ACC112 (cell line): Measurements from ENCODE around the gene RXFP2.

Experiments used
- H2AFZ ChIP-seq: fragments of 200-600 bp; sonication (generic); one replicate; pipeline ENCODE4 v1.6.0; 2017; ENCODE audit warnings: antibody characterized with exemption, low read length; ENCODE audit not compliant: unreplicated experiment
- H3K27ac ChIP-seq: fragments of 200-600 bp; sonication (generic); 2 replicates; pipeline ENCODE4 v1.5.1; 2014; ENCODE audit warnings: low read depth, mild to moderate bottlenecking, antibody characterized with exemption, low read length, moderate library complexity
- H3K27me3 ChIP-seq: fragments of 200-600 bp; sonication (generic); 2 replicates; pipeline ENCODE4 v1.6.1; 2014; ENCODE audit warnings: mild to moderate bottlenecking, antibody characterized with exemption, low read length, moderate library complexity, mixed read lengths; ENCODE audit not compliant: insufficient read depth
- H3K36me3 ChIP-seq: fragments of 200-600 bp; sonication (generic); 2 replicates; pipeline ENCODE4 v1.6.1; 2016; ENCODE audit warnings: mild to moderate bottlenecking, antibody characterized with exemption, low read length, moderate library complexity, mixed read lengths; ENCODE audit not compliant: insufficient read depth
- H3K4me1 ChIP-seq: fragments of 200-600 bp; sonication (generic); one replicate; pipeline ENCODE4 v1.6.1; 2016; ENCODE audit warnings: low read length, mixed read lengths; ENCODE audit not compliant: insufficient read depth, unreplicated experiment, control insufficient read depth
- H3K4me3 ChIP-seq: fragments of 200-600 bp; sonication (generic); 2 replicates; pipeline ENCODE4 v1.5.1; 2014; ENCODE audit warnings: mild to moderate bottlenecking, low read depth, low read length
- H3K79me2 ChIP-seq: fragments of 200-600 bp; sonication (generic); one replicate; pipeline ENCODE4 v1.6.0; 2016; ENCODE audit warnings: low read length; ENCODE audit not compliant: control insufficient read depth, unreplicated experiment, insufficient read depth

The RXFP2 gene

DNA sequence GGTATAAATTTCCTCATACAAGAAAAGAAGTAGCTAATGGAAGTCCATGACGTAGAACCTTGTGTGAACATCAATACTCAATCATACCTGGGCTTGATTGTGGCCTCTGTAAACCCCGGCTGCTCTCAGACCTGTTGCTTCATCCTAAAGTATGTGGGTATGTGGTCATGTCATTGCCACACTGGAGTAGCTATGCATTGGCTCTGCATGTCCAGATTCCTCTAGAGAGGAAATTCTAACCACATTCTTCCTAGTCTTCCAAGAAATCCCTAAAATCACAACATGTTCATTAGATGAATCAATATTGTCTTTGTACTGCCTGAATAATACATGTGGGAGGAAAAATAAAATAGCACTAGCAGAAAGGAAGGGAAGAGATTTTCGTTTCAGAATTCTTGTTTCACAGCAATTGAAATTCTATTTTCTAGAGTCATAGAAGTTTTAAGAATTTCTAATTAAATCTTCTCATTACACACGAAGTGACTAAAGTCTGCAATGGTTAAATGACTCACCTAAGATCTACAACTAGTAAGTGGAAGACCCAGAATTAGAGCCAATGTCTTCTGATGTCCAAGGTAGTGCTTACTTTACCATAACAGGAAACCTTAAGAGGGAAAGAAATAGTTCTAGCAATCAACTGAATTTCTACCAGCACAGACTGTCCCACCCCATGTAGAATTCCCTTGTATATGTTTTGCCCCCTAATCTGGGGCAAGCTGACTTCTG lies 28.0 kb downstream of the RXFP2 start:
- peak overlapping the region; percentile 21 for H3K4me3 ChIP-seq
- H3K27me3 ChIP-seq = no peaks in the 10 kb centered on the region
- peak overlapping the region; percentile 10 for H2AFZ ChIP-seq
- H3K27ac ChIP-seq = peak overlapping the region; percentile 98
- H3K79me2 ChIP-seq = no peaks in the 10 kb centered on the region
- H3K36me3 ChIP-seq = no peaks in the 10 kb centered on the region
- peaks cover 51% of the 10 kb centered on the region for H3K4me1 ChIP-seq

DNA sequence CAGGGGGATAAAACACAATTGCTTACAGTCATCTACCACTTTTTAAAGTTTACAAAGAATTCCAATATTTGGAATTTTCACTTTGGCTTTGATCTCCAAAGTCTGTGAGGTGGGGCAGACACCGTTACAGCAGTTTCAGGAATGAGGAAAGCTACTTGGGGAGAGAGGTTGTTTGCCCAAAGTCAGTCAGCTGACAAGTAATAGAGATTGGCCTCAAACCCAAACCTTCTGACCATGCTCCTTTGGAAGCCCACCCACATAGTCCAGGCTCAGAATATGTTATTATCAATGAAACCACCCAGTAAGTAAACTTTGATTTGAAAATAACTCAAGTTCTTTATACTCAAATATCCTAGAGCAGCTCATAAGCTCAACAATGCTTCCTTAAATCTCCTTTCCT lies 29.0 kb downstream of the RXFP2 start:
- Histone ChIP-seq H3K4me1 (peaks cover 60% of the 10 kb centered on the region), H3K27ac (peak overlapping the region; percentile 98), H2AFZ (no peak overlapping the region), H3K4me3 (no peak overlapping the region), H3K79me2 (no peaks in the 10 kb centered on the region), H3K36me3 (no peaks in the 10 kb centered on the region), H3K27me3 (no peaks in the 10 kb centered on the region)

DNA sequence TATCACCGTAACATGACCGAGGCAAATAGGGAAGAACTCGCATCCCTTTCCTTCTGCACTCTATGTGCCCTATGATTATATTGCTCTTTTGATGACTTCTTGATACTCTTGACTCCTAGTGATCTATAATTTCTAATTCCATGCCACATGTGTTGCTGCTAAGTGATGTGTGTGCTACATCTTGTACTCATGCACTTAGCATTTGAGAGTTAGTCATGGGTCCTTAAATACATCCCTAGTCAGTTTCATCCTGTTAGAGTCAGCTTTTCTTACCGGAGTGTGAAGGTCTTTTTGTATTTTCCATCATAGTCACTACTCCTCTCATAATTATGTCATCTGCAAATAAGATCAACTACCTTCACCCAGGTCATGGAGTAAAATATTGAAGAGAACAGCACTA lies 30.2 kb downstream of the RXFP2 start:
- Histone ChIP-seq H3K36me3 (no peaks in the 10 kb centered on the region), H2AFZ (no peak overlapping the region), H3K27ac (no peak overlapping the region), H3K4me3 (no peak overlapping the region), H3K79me2 (no peaks in the 10 kb centered on the region), H3K27me3 (no peaks in the 10 kb centered on the region), H3K4me1 (peaks cover 64% of the 10 kb centered on the region)

DNA sequence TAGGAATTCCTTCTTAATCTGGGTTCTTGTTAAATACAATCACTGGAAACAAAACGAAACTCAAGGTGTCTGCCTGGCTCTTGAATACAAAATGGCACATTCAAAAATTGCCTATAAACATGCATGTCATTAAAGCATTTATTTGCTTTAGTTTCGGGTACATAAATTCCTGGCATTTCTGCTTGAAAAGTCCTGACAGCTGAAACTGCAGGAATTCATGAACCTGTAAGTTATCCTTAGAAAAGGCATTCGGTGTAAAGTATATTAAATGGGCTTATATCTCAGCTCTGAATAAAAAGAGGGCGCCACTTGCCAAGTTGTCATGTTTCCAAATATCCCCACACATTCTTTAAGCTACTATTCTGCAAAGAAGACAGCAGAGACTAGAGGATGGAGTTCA lies 32.9 kb downstream of the RXFP2 start:
- H3K79me2 ChIP-seq = no peaks in the 10 kb centered on the region
- H3K27ac ChIP-seq = peak overlapping the region; percentile 96; the same call in 1 of the 2 replicates
- H3K4me3 ChIP-seq = no peak overlapping the region
- no peaks in the 10 kb centered on the region for H3K27me3 ChIP-seq
- H2AFZ ChIP-seq = peak overlapping the region; percentile 31
- H3K4me1 ChIP-seq = peaks cover 48% of the 10 kb centered on the region
- no peaks in the 10 kb centered on the region for H3K36me3 ChIP-seq

DNA sequence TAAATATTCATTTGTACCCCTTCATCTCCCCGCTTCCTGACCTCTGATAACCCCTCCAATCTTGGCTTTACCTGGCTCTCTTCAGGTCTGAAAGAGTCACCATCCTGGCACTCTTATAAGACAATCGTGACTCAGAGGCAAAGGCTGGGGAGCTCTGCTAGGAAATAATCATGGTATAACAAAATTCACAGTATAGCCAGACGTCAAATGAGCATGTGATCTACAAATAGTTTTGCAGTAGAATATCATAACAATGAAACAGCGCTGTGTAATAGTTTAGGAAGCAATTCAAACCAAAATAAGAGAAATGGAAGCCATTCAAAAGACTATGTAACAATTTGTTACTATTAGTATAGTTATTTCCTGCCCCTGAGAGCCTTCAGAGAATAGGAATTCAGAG lies 34.2 kb downstream of the RXFP2 start:
- Histone ChIP-seq H2AFZ (peak overlapping the region; percentile 34), H3K36me3 (no peaks in the 10 kb centered on the region), H3K79me2 (no peaks in the 10 kb centered on the region), H3K27ac (peak overlapping the region; percentile 96), H3K4me3 (peak overlapping the region; percentile 63), H3K27me3 (no peaks in the 10 kb centered on the region), H3K4me1 (peaks cover 35% of the 10 kb centered on the region)

DNA sequence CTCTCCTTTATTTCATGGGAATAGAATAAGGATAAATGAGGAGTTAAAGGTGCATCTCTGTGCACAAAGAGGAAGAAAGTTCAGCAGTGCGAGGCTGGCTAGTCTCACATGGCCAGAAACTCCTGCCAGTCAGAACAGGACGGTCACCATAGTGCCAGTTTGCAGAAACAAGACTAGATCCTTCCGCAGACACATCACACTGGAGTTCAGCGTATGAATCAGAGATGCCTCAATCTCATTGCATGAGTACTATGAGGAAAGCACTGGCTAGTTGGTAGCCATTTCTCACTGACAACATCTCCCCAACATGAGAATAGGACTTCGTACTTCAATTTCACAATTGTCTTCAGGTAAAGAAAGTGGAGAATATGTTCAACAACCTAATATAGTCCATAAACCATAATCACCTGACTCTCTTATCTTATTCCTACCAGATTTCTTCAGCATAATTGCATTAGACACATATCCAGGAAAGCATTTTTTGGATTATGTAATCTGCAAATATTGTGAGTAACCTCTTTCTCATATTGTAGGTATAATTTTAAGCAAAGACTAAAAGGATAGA lies 34.9 kb downstream of the RXFP2 start:
- H3K27ac ChIP-seq = peak overlapping the region; percentile 96
- H3K79me2 ChIP-seq = no peaks in the 10 kb centered on the region
- H3K4me3 ChIP-seq = peak overlapping the region; percentile 63
- H3K36me3 ChIP-seq = no peaks in the 10 kb centered on the region
- H3K27me3 ChIP-seq = no peaks in the 10 kb centered on the region
- H2AFZ ChIP-seq = peak overlapping the region; percentile 34
- H3K4me1 ChIP-seq = peaks cover 32% of the 10 kb centered on the region

DNA sequence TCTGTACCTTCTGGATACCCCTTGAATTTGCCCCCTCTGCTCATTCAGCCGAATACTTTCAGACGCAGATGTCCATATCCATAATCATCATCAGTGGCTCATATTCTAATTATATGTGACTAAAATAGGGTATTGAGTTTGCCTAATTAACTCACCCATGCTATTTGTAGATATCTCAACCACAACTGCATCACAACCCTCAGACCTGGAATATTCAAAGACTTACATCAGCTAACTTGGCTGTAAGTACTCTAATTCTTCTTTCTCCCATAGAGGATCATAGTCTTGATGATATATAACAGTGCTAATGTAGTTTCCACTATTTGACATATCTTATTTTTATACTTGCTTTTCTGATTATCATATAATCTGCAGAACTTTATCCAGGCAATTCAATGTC lies 35.8 kb downstream of the RXFP2 start:
- H2AFZ ChIP-seq = no peak overlapping the region
- no peaks in the 10 kb centered on the region for H3K27me3 ChIP-seq
- H3K36me3 ChIP-seq = no peaks in the 10 kb centered on the region
- H3K27ac ChIP-seq = peak overlapping the region; percentile 96
- peaks cover 32% of the 10 kb centered on the region for H3K4me1 ChIP-seq
- H3K4me3 ChIP-seq = no peak overlapping the region
- H3K79me2 ChIP-seq = no peaks in the 10 kb centered on the region

DNA sequence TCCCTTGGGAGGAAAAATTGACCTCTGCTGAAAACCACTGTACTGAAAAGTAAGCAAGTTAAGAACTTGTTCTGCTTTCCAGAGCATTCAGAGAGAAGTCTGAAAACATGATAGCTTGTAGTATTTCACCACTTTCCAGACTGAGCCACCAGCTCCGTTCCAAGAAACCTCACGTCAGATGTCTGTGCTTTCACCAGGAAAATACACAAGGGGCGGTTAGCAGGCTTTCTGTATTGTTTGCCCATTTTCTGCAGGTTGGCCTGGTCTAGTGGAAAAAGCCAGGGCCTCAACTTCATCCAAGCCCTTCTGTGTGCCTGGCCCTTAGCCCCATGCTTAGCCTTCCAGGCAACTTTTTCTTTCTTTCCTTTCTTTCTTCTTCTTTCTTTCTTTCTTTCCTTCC lies 36.4 kb downstream of the RXFP2 start:
- Histone ChIP-seq H3K4me3 (no peak overlapping the region), H2AFZ (no peak overlapping the region), H3K79me2 (no peaks in the 10 kb centered on the region), H3K36me3 (no peaks in the 10 kb centered on the region), H3K4me1 (peaks cover 32% of the 10 kb centered on the region), H3K27me3 (no peaks in the 10 kb centered on the region), H3K27ac (no peak overlapping the region)

DNA sequence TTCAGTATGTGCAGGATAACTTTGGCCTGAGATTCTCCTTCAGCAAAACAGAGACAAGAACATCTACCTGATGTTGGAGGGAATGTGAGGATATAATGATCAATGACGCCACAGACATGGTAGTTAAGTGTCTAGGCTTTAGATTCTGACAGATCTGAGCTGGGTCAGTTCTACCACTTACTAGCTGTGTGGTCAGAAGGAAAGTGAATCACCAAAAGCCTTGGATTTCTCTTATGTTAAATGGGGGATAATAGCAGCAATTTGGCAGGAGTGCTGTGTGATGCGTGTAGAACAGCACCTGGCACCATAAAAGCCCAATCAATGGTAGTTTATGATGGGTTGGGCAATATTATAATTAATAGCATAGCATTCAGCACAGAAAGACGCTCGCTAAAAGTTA lies 41.7 kb downstream of the RXFP2 start:
- Histone ChIP-seq H3K4me1 (peaks cover under 1% of the 10 kb centered on the region), H3K79me2 (no peaks in the 10 kb centered on the region), H3K4me3 (no peak overlapping the region), H2AFZ (no peak overlapping the region), H3K36me3 (no peaks in the 10 kb centered on the region), H3K27me3 (no peaks in the 10 kb centered on the region), H3K27ac (no peak overlapping the region)

DNA sequence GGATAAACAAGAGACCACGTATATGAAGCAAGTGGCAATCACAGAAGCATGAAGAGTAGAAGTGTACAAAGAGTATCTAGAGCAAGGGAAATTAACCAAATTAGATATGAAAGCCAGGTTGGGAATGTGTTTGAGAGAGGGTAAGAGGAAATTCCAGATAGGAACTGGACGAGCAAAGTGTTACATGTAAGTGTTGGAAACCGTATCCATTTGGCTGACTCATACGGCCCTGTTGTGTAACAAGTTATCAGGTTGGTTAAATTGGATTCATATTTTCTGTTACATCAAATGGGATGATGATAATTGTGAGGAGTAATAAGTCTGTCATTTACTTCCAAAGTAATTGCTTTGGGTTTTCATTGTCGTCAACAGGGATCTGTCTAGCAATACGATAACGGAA lies 46.7 kb downstream of the RXFP2 start:
- H3K36me3 ChIP-seq = no peaks in the 10 kb centered on the region
- no peak overlapping the region for H3K4me3 ChIP-seq
- H3K27me3 ChIP-seq = no peaks in the 10 kb centered on the region
- H3K79me2 ChIP-seq = no peaks in the 10 kb centered on the region
- no peak overlapping the region for H3K27ac ChIP-seq
- no peak overlapping the region for H2AFZ ChIP-seq
- H3K4me1 ChIP-seq = peaks cover 3% of the 10 kb centered on the region

DNA sequence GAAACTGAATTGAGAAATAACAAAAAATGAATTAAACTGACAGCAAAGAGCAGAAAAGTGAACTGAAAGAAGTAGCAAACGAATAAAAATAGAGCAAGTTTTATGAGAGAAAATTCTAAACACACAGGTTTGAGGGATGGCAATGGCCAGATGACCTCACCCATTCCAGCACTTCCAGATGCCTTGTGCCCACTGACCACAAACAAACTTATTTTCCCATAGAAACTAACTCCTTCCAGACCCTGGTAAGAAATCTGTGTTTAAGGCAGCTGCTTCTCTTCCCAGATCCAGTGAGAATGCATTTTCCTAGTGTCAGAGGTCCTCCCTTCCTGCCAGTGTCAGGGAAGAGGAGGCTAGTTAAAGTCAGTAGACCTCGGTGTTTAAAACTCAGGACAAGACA lies 51.7 kb downstream of the RXFP2 start:
- no peaks in the 10 kb centered on the region for H3K79me2 ChIP-seq
- no peak overlapping the region for H3K4me3 ChIP-seq

More for the DNA sequence above, 51.7 kb downstream of the RXFP2 start:
- Histone ChIP-seq H2AFZ (no peak overlapping the region), H3K4me1 (peaks cover 23% of the 10 kb centered on the region), H3K27ac (no peak overlapping the region), H3K36me3 (no peaks in the 10 kb centered on the region), H3K27me3 (no peaks in the 10 kb centered on the region)
